Karpas-422 (cell line): ENCODE results near the gene ZIC4. TPM values are rescaled to one million over a fixed set of nuclear protein-coding genes. Genes with fewer than 3 reads are reported as not detected.

Experiments used
- DNase-seq: peaks from one replicate; pipeline ENCODE4 v3.0.0-alpha.2; 2015
- H2AFZ ChIP-seq: fragments of 200-600 bp; sonication (generic); 2 replicates; pipeline ENCODE4 v1.6.1; 2014; ENCODE audit warnings: antibody characterized with exemption, low read length, mixed read lengths
- H3K27ac ChIP-seq: fragments of 200-600 bp; sonication (generic); 2 replicates; pipeline ENCODE4 v1.5.1; 2014; ENCODE audit warnings: mild to moderate bottlenecking, low read length, moderate library complexity
- H3K27me3 ChIP-seq: fragments of 200-600 bp; sonication (generic); 2 replicates; pipeline ENCODE4 v1.6.1; 2014; ENCODE audit warnings: low read length, mixed read lengths
- H3K36me3 ChIP-seq: fragments of 200-600 bp; sonication (generic); 2 replicates; pipeline ENCODE4 v1.6.1; 2014; ENCODE audit warnings: low read length, mixed read lengths; ENCODE audit not compliant: insufficient read depth
- H3K4me1 ChIP-seq: fragments of 200-600 bp; sonication (generic); 2 replicates; pipeline ENCODE4 v1.6.1; 2014; ENCODE audit warnings: mild to moderate bottlenecking, low read length, mixed read lengths
- H3K4me2 ChIP-seq: fragments of 200-600 bp; sonication (generic); 2 replicates; pipeline ENCODE4 v1.6.1; 2014; ENCODE audit warnings: low read length, low read depth, mild to moderate bottlenecking; ENCODE audit not compliant: poor library complexity, severe bottlenecking
- H3K4me3 ChIP-seq: fragments of 200-600 bp; sonication (generic); 2 replicates; pipeline ENCODE4 v1.5.1; 2014; ENCODE audit warnings: mild to moderate bottlenecking, antibody characterized with exemption, low read length, mixed read lengths
- H3K79me2 ChIP-seq: fragments of 200-600 bp; sonication (generic); 2 replicates; pipeline ENCODE4 v1.6.1; 2014; ENCODE audit warnings: mild to moderate bottlenecking, low read length, mixed read lengths
- H3K9ac ChIP-seq: fragments of 200-600 bp; sonication (generic); 2 replicates; pipeline ENCODE4 v1.6.0; 2014; ENCODE audit warnings: low read length
- H3K9me2 ChIP-seq: fragments of 200-600 bp; sonication (generic), shearing (Covaris generic); replicated peaks from 2 replicates; pipeline ENCODE4 v1.6.0; 2014; ENCODE audit warnings: mild to moderate bottlenecking, low read length, moderate library complexity; ENCODE audit not compliant: insufficient read depth
- H3K9me3 ChIP-seq: fragments of 300-700, 200-600 bp; sonication (generic); 2 replicates; pipeline ENCODE4 v1.6.1; 2014; ENCODE audit warnings: low read length, mixed read lengths
- H4K20me1 ChIP-seq: fragments of 200-600 bp; sonication (generic); 2 replicates; pipeline ENCODE4 v1.6.1; 2014; ENCODE audit warnings: mild to moderate bottlenecking, antibody characterized with exemption, low read length, low read depth; ENCODE audit not compliant: insufficient read depth
- total RNA-seq: library from RNA; depleted of rRNA; stranded (reverse); fragments of >200 nt; shearing (Covaris generic); gene quantifications from 2 replicates; pipeline ENCODE4 v1.2.3, GENCODE V29; 2014; ENCODE audit warnings: low replicate concordance

The ZIC4 gene
- total RNA-seq, 1 experiment from 2014 or later = not detected

- DNase-seq = no peak
Observed at GRCh38 chr3:147414390-147415138, 8.2 kb upstream of the ZIC4 start.

GRCh38 chr3:147413686-147414389, 7.5 kb upstream of the ZIC4 start:
- H3K9me3 ChIP-seq = no peaks in the 10 kb centered on the region; the same call in 1 of the 2 replicates
- no peaks in the 10 kb centered on the region for H3K9me2 ChIP-seq
- no peak overlapping the region for H3K4me2 ChIP-seq
- DNase-seq = no peak
- no peaks in the 10 kb centered on the region for H3K79me2 ChIP-seq
- no peak overlapping the region for H3K9ac ChIP-seq
- H2AFZ ChIP-seq = no peak overlapping the region
- H3K4me1 ChIP-seq = no peaks in the 10 kb centered on the region
- no peak overlapping the region for H3K4me3 ChIP-seq
- H3K27ac ChIP-seq = no peak overlapping the region
- H4K20me1 ChIP-seq = no peaks in the 10 kb centered on the region
- H3K27me3 ChIP-seq = no peaks in the 10 kb centered on the region
- H3K36me3 ChIP-seq = no peaks in the 10 kb centered on the region

More at GRCh38 chr3:147414390-147415138, 8.2 kb upstream of the ZIC4 start:
- no peaks in the 10 kb centered on the region for H4K20me1 ChIP-seq
- H3K36me3 ChIP-seq = no peaks in the 10 kb centered on the region
- H2AFZ ChIP-seq = no peak overlapping the region
- no peaks in the 10 kb centered on the region for H3K79me2 ChIP-seq
- H3K9me3 ChIP-seq = peaks cover under 1% of the 10 kb centered on the region; the same call in 1 of the 2 replicates
- no peak overlapping the region for H3K27ac ChIP-seq
- no peak overlapping the region for H3K4me3 ChIP-seq
- H3K4me2 ChIP-seq = no peak overlapping the region
- no peak overlapping the region for H3K9ac ChIP-seq
- no peaks in the 10 kb centered on the region for H3K27me3 ChIP-seq
- no peaks in the 10 kb centered on the region for H3K4me1 ChIP-seq
- H3K9me2 ChIP-seq = no peaks in the 10 kb centered on the region

- H3K27me3 ChIP-seq = no peaks in the 10 kb centered on the region
- no peaks in the 10 kb centered on the region; the same call in 1 of the 2 replicates for H3K9me3 ChIP-seq
- no peaks in the 10 kb centered on the region for H4K20me1 ChIP-seq
- H3K27ac ChIP-seq = no peak overlapping the region
- DNase-seq = no peak
- H3K79me2 ChIP-seq = no peaks in the 10 kb centered on the region
- H3K4me1 ChIP-seq = no peaks in the 10 kb centered on the region
- H3K9me2 ChIP-seq = no peaks in the 10 kb centered on the region
- no peak overlapping the region for H3K4me2 ChIP-seq
- H3K9ac ChIP-seq = no peak overlapping the region
- H3K36me3 ChIP-seq = no peaks in the 10 kb centered on the region
- no peak overlapping the region for H3K4me3 ChIP-seq
- H2AFZ ChIP-seq = no peak overlapping the region
Observed at GRCh38 chr3:147412917-147413685, 6.8 kb upstream of the ZIC4 start.

- Histone ChIP-seq H3K4me2 (no peak overlapping the region), H3K9me3 (no peaks in the 10 kb centered on the region; the same call in 1 of the 2 replicates), H2AFZ (no peak overlapping the region), H3K9me2 (no peaks in the 10 kb centered on the region), H4K20me1 (no peaks in the 10 kb centered on the region), H3K79me2 (no peaks in the 10 kb centered on the region), H3K9ac (no peak overlapping the region), H3K4me3 (no peak overlapping the region), H3K4me1 (no peaks in the 10 kb centered on the region), H3K36me3 (no peaks in the 10 kb centered on the region), H3K27me3 (no peaks in the 10 kb centered on the region), H3K27ac (no peak overlapping the region)
- no peak for DNase-seq
Observed at GRCh38 chr3:147412261-147412916, 6.0 kb upstream of the ZIC4 start.

- Histone ChIP-seq H3K9me3 (no peaks in the 10 kb centered on the region; the same call in 1 of the 2 replicates), H3K9ac (no peak overlapping the region)
- DNase-seq = no peak
Observed at GRCh38 chr3:147411815-147412241, 5.5 kb upstream of the ZIC4 start.

GRCh38 chr3:147411238-147411814, 5.0 kb upstream of the ZIC4 start:
- H3K9me3 ChIP-seq = no peaks in the 10 kb centered on the region; the same call in 1 of the 2 replicates
- no peak overlapping the region for H3K4me2 ChIP-seq
- H3K36me3 ChIP-seq = no peaks in the 10 kb centered on the region
- no peaks in the 10 kb centered on the region for H3K4me1 ChIP-seq
- no peak overlapping the region for H3K27ac ChIP-seq
- H4K20me1 ChIP-seq = no peaks in the 10 kb centered on the region
- no peak overlapping the region for H2AFZ ChIP-seq
- no peaks in the 10 kb centered on the region for H3K9me2 ChIP-seq
- H3K4me3 ChIP-seq = no peak overlapping the region
- no peaks in the 10 kb centered on the region for H3K27me3 ChIP-seq
- DNase-seq = no peak
- H3K9ac ChIP-seq = no peak overlapping the region
- no peaks in the 10 kb centered on the region for H3K79me2 ChIP-seq

More at GRCh38 chr3:147411815-147412241, 5.5 kb upstream of the ZIC4 start:
- Histone ChIP-seq H3K4me2 (no peak overlapping the region), H3K36me3 (no peaks in the 10 kb centered on the region), H3K4me3 (no peak overlapping the region), H2AFZ (no peak overlapping the region), H3K27me3 (no peaks in the 10 kb centered on the region), H3K79me2 (no peaks in the 10 kb centered on the region), H3K9me2 (no peaks in the 10 kb centered on the region), H3K27ac (no peak overlapping the region), H3K4me1 (no peaks in the 10 kb centered on the region), H4K20me1 (no peaks in the 10 kb centered on the region)

- Histone ChIP-seq H3K36me3 (no peaks in the 10 kb centered on the region), H3K79me2 (no peaks in the 10 kb centered on the region), H4K20me1 (no peaks in the 10 kb centered on the region), H2AFZ (no peak overlapping the region), H3K4me2 (no peak overlapping the region), H3K4me1 (no peaks in the 10 kb centered on the region), H3K9me3 (no peaks in the 10 kb centered on the region; the same call in 1 of the 2 replicates), H3K4me3 (no peak overlapping the region), H3K9me2 (no peaks in the 10 kb centered on the region), H3K9ac (no peak overlapping the region), H3K27ac (no peak overlapping the region), H3K27me3 (no peaks in the 10 kb centered on the region)
- no peak for DNase-seq
Observed at GRCh38 chr3:147410526-147411237, 4.3 kb upstream of the ZIC4 start.
